Germinal center (tissue), 1 donor: ENCODE results near the gene TNNT3.

Source experiments
- DNase-seq: peaks from one replicate; pipeline ENCODE4 v3.0.0; 2012; ENCODE audit warnings: mixed read lengths, low spot score

Gene TNNT3

GRCh38 chr11:1923201-1923956 lies 3.9 kb downstream of the TNNT3 start:
- no peak for DNase-seq

GRCh38 chr11:1924181-1924580 lies 4.7 kb downstream of the TNNT3 start:
- no peak for DNase-seq

- DNase-seq: no peak
Observed at GRCh38 chr11:1924646-1925372, 5.3 kb downstream of the TNNT3 start.

GRCh38 chr11:1925373-1926155 lies 6.1 kb downstream of the TNNT3 start:
- DNase-seq: no peak

GRCh38 chr11:1926156-1927025 lies 6.9 kb downstream of the TNNT3 start:
- DNase-seq: no peak

GRCh38 chr11:1927026-1927847 lies 7.7 kb downstream of the TNNT3 start:
- no peak for DNase-seq

- DNase-seq: no peak
Observed at GRCh38 chr11:1927848-1928469, 8.5 kb downstream of the TNNT3 start.

- no peak for DNase-seq
Observed at GRCh38 chr11:1928470-1928890, 9.0 kb downstream of the TNNT3 start.

- DNase-seq: no peak
Observed at GRCh38 chr11:1928891-1929541, 9.5 kb downstream of the TNNT3 start.

GRCh38 chr11:1929621-1930461 lies 10.3 kb downstream of the TNNT3 start:
- no peak for DNase-seq

GRCh38 chr11:1930462-1930830 lies 10.9 kb downstream of the TNNT3 start:
- DNase-seq: no peak

GRCh38 chr11:1931341-1932104 lies 12.0 kb downstream of the TNNT3 start:
- no peak for DNase-seq

GRCh38 chr11:1932105-1932480 lies 12.6 kb downstream of the TNNT3 start:
- no peak for DNase-seq

- no peak for DNase-seq
Observed at GRCh38 chr11:1932681-1933080, 13.2 kb downstream of the TNNT3 start.

- DNase-seq: no peak
Observed at GRCh38 chr11:1933416-1934334, 14.2 kb downstream of the TNNT3 start.

GRCh38 chr11:1934335-1935155 lies 15.0 kb downstream of the TNNT3 start:
- no peak for DNase-seq
